Karpas-422 (cell line): Measurements from ENCODE around the gene DENND6A. TPM values are rescaled to one million over a fixed set of nuclear protein-coding genes. Genes with fewer than 3 reads are reported as not detected.

Experiments used
- DNase-seq: peaks from one replicate; pipeline ENCODE4 v3.0.0-alpha.2; 2015
- H2AFZ ChIP-seq: fragments of 200-600 bp; sonication (generic); 2 replicates; pipeline ENCODE4 v1.6.1; 2014; ENCODE audit warnings: antibody characterized with exemption, low read length, mixed read lengths
- H3K27ac ChIP-seq: fragments of 200-600 bp; sonication (generic); 2 replicates; pipeline ENCODE4 v1.5.1; 2014; ENCODE audit warnings: mild to moderate bottlenecking, low read length, moderate library complexity
- H3K27me3 ChIP-seq: fragments of 200-600 bp; sonication (generic); 2 replicates; pipeline ENCODE4 v1.6.1; 2014; ENCODE audit warnings: low read length, mixed read lengths
- H3K36me3 ChIP-seq: fragments of 200-600 bp; sonication (generic); 2 replicates; pipeline ENCODE4 v1.6.1; 2014; ENCODE audit warnings: low read length, mixed read lengths; ENCODE audit not compliant: insufficient read depth
- H3K4me1 ChIP-seq: fragments of 200-600 bp; sonication (generic); 2 replicates; pipeline ENCODE4 v1.6.1; 2014; ENCODE audit warnings: mild to moderate bottlenecking, low read length, mixed read lengths
- H3K4me2 ChIP-seq: fragments of 200-600 bp; sonication (generic); 2 replicates; pipeline ENCODE4 v1.6.1; 2014; ENCODE audit warnings: low read length, low read depth, mild to moderate bottlenecking; ENCODE audit not compliant: poor library complexity, severe bottlenecking
- H3K4me3 ChIP-seq: fragments of 200-600 bp; sonication (generic); 2 replicates; pipeline ENCODE4 v1.5.1; 2014; ENCODE audit warnings: mild to moderate bottlenecking, antibody characterized with exemption, low read length, mixed read lengths
- H3K79me2 ChIP-seq: fragments of 200-600 bp; sonication (generic); 2 replicates; pipeline ENCODE4 v1.6.1; 2014; ENCODE audit warnings: mild to moderate bottlenecking, low read length, mixed read lengths
- H3K9ac ChIP-seq: fragments of 200-600 bp; sonication (generic); 2 replicates; pipeline ENCODE4 v1.6.0; 2014; ENCODE audit warnings: low read length
- H3K9me2 ChIP-seq: fragments of 200-600 bp; sonication (generic), shearing (Covaris generic); replicated peaks from 2 replicates; pipeline ENCODE4 v1.6.0; 2014; ENCODE audit warnings: mild to moderate bottlenecking, low read length, moderate library complexity; ENCODE audit not compliant: insufficient read depth
- H3K9me3 ChIP-seq: fragments of 300-700, 200-600 bp; sonication (generic); 2 replicates; pipeline ENCODE4 v1.6.1; 2014; ENCODE audit warnings: low read length, mixed read lengths
- H4K20me1 ChIP-seq: fragments of 200-600 bp; sonication (generic); 2 replicates; pipeline ENCODE4 v1.6.1; 2014; ENCODE audit warnings: mild to moderate bottlenecking, antibody characterized with exemption, low read length, low read depth; ENCODE audit not compliant: insufficient read depth
- total RNA-seq: library from RNA; depleted of rRNA; stranded (reverse); fragments of >200 nt; shearing (Covaris generic); gene quantifications from 2 replicates; pipeline ENCODE4 v1.2.3, GENCODE V29; 2014; ENCODE audit warnings: low replicate concordance; rRNA removed

The DENND6A gene, protein sequence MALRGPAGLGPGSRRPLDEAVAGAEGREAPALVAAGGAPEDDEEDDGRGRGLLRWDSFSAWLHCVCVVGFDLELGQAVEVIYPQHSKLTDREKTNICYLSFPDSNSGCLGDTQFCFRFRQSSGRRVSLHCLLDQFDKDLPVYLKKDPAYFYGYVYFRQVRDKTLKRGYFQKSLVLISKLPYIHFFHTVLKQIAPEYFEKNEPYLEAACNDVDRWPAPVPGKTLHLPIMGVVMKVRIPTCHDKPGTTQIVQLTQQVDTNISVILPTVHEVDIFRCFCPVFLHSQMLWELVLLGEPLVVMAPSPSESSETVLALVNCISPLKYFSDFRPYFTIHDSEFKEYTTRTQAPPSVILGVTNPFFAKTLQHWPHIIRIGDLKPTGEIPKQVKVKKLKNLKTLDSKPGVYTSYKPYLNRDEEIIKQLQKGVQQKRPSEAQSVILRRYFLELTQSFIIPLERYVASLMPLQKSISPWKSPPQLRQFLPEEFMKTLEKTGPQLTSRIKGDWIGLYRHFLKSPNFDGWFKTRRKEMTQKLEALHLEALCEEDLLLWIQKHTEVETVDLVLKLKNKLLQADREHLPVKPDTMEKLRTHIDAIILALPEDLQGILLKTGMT
- total RNA-seq: 18.5 and 61.4 TPM in 2 replicates

DNA sequence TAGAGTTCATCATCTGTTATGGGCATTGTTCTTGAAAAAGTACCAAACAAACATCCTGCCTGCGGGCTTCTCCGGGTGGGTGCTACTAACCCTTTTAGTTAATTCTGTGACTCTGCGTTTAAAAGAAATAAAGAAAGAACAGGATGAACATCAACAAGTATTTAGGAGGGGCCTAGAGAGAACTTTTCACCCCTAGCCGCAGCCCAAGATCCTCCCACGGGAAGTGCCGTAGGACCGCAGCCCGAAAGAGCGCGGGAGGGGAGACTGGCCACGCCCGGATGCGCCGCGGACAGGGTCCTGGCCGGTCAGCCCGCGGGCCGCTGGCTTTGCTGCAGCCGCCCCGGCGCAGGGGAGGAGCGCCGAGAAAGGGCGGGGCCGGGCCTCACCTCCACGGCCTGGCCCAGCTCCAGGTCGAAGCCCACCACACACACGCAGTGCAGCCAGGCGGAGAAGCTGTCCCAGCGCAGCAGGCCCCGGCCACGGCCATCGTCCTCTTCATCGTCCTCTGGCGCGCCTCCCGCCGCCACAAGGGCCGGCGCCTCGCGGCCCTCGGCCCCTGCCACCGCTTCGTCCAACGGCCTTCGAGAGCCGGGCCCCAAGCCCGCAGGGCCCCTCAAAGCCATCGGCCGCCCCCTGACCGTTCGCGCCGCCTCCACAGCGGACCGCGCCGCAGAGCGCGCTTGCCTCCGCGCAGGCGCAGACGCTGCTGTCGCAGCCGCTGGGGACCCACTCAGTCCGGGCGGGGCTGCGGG is at the start of gene DENND6A:
DENND6A (minus strand) TSS at position 682 of the 752 bp plus-strand sequence; CDS start at position 623, 59 bp downstream.
- Histone ChIP-seq H3K79me2 (peaks cover 53% of the 10 kb centered on the region), H3K36me3 (no peaks in the 10 kb centered on the region), H3K9ac (peak within 1 kb of the TSS; percentile 93), H3K27ac (peak within 1 kb of the TSS; percentile 60), H3K4me3 (peak within 1 kb of the TSS; percentile 78), H3K9me2 (no peaks in the 10 kb centered on the region), H4K20me1 (peaks cover 4% of the 10 kb centered on the region; the same call in 1 of the 2 replicates), H3K9me3 (no peaks in the 10 kb centered on the region), H2AFZ (peak within 1 kb of the TSS; percentile 49; the same call in 1 of the 2 replicates), H3K4me1 (peaks cover 29% of the 10 kb centered on the region), H3K27me3 (no peaks in the 10 kb centered on the region), H3K4me2 (peak within 1 kb of the TSS; percentile 84)
- peak; percentile 98 for DNase-seq

DNA sequence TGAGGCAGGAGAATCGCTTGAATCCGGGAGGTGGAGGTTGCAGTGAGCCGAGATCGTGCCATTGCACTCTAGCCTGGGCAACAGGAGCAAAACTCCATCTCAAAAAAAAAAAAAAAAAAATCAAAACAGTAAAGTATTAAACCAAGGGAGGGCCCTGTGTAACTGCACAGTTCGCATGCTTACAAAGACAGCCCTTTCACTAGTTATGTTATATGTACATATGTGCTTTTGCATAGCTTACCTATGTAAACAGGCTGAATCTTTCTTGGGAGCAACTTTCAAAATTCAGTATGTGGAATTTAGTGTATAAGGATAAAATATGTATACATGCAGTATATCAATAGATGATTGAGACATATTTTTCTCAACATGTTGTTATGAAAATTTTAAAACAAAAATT is 47.1 kb upstream of the DENND6A start:
- Histone ChIP-seq H3K4me2 (no peak overlapping the region), H4K20me1 (no peaks in the 10 kb centered on the region), H3K27me3 (no peaks in the 10 kb centered on the region), H3K9me3 (no peaks in the 10 kb centered on the region), H3K4me3 (no peak overlapping the region), H3K79me2 (no peaks in the 10 kb centered on the region), H3K9ac (no peak overlapping the region), H3K4me1 (no peaks in the 10 kb centered on the region), H3K27ac (no peak overlapping the region), H3K9me2 (no peaks in the 10 kb centered on the region), H3K36me3 (no peaks in the 10 kb centered on the region), H2AFZ (no peak overlapping the region)
- DNase-seq: no peak

DNA sequence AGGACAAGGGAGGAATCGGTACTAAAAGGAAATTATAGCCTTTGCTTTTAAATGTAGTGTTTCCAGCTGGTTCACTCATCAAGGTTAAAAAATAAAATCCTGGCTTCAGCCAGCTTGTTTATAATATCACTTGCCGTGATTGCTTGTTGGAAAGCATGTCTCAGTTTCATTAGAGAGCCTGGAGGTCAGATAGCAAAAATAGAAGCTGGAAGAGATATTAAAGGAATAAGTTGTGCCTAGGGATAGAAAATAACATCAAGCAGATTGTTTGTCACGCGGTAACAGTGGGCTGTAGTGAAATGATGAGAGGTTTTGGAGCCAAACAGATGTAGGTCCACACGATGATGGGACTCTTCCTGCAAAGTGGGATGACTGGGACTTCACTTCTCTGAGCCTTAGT is 45.5 kb upstream of the DENND6A start:
- no peak overlapping the region for H3K9ac ChIP-seq
- no peaks in the 10 kb centered on the region for H3K36me3 ChIP-seq
- H3K27me3 ChIP-seq: no peaks in the 10 kb centered on the region
- H3K9me3 ChIP-seq: no peaks in the 10 kb centered on the region
- H3K27ac ChIP-seq: no peak overlapping the region
- H3K79me2 ChIP-seq: no peaks in the 10 kb centered on the region
- no peak for DNase-seq
- no peaks in the 10 kb centered on the region for H3K4me1 ChIP-seq
- no peak overlapping the region for H3K4me2 ChIP-seq
- H3K9me2 ChIP-seq: no peaks in the 10 kb centered on the region
- no peaks in the 10 kb centered on the region for H4K20me1 ChIP-seq
- H3K4me3 ChIP-seq: no peak overlapping the region
- no peak overlapping the region for H2AFZ ChIP-seq

DNA sequence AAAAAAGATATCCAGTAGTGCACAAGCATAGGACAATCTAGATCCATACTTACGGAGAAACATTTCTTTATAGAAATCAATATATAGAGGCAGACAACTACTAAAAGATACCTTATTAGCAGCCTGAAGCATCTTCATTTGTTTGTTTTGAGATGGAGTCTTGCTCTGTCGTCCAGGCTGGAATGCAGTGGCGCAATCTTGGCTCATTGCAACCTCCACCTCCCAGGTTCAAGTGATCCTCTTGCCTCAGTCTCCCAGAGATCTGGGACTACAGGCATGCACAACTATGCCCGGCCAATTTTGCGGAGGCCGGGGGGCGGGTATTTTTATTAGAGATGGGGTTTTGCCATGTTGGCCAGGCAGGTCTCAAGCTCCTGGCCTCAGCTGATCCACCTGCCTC is 45.0 kb upstream of the DENND6A start:
- no peaks in the 10 kb centered on the region for H3K9me2 ChIP-seq
- H3K4me1 ChIP-seq: no peaks in the 10 kb centered on the region
- no peaks in the 10 kb centered on the region for H3K9me3 ChIP-seq
- H3K27ac ChIP-seq: no peak overlapping the region
- H3K79me2 ChIP-seq: no peaks in the 10 kb centered on the region
- H3K9ac ChIP-seq: no peak overlapping the region
- H3K4me2 ChIP-seq: no peak overlapping the region
- DNase-seq: no peak
- H2AFZ ChIP-seq: no peak overlapping the region
- H3K4me3 ChIP-seq: no peak overlapping the region
- no peaks in the 10 kb centered on the region for H3K27me3 ChIP-seq
- H4K20me1 ChIP-seq: no peaks in the 10 kb centered on the region
- no peaks in the 10 kb centered on the region for H3K36me3 ChIP-seq

DNA sequence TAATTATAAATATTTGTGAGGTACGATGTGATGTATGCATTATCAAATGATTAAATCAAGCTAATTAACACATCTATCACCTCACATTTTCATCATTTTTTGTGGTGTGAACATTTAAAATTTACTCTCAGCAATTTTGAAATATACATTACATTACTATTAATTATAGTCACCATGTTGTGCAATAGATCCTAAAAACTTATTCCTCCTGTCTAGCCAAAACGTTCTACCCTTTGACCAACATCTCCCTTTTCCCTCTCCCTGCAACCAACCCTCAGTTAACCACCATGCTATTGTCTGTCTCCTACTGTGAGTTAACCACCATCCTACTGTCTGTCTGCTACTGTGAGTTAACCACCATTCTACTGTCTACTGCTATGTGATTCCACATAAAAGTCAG is 42.5 kb upstream of the DENND6A start:
- H3K9me3 ChIP-seq: no peaks in the 10 kb centered on the region
- no peaks in the 10 kb centered on the region for H3K9me2 ChIP-seq
- peaks cover 4% of the 10 kb centered on the region; the same call in 1 of the 2 replicates for H3K4me1 ChIP-seq
- no peak overlapping the region for H3K4me2 ChIP-seq
- no peak overlapping the region for H3K27ac ChIP-seq
- H3K4me3 ChIP-seq: no peak overlapping the region
- H2AFZ ChIP-seq: no peak overlapping the region
- DNase-seq: no peak
- H3K36me3 ChIP-seq: no peaks in the 10 kb centered on the region
- H3K9ac ChIP-seq: no peak overlapping the region
- no peaks in the 10 kb centered on the region for H3K27me3 ChIP-seq
- H4K20me1 ChIP-seq: no peaks in the 10 kb centered on the region
- H3K79me2 ChIP-seq: no peaks in the 10 kb centered on the region

DNA sequence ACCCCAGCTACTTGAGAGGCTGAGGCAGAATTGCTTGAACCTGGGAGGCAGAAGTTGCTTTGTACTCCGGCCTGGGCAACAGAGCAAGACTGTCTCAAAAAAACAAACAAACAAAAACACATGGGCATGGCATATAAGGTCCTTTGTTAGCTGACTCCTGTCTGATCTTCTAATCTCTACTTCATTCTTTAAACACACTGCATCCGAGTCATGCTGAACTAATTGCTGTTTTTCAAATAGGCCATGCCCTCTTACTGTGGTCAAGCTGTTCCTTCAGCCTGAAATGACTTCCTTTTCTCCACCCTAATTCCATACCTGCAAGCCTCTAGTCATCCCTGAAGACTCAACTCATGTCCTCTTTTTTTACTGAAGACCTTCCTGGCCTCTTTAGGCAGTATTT is 40.9 kb upstream of the DENND6A start:
- Histone ChIP-seq H3K9me2 (no peaks in the 10 kb centered on the region), H4K20me1 (no peaks in the 10 kb centered on the region), H3K9ac (no peak overlapping the region), H3K27me3 (no peaks in the 10 kb centered on the region), H3K27ac (no peak overlapping the region), H3K79me2 (no peaks in the 10 kb centered on the region), H3K4me3 (no peak overlapping the region), H3K9me3 (no peaks in the 10 kb centered on the region), H3K36me3 (no peaks in the 10 kb centered on the region), H2AFZ (no peak overlapping the region), H3K4me2 (no peak overlapping the region), H3K4me1 (peaks cover 4% of the 10 kb centered on the region; the same call in 1 of the 2 replicates)
- no peak for DNase-seq

DNA sequence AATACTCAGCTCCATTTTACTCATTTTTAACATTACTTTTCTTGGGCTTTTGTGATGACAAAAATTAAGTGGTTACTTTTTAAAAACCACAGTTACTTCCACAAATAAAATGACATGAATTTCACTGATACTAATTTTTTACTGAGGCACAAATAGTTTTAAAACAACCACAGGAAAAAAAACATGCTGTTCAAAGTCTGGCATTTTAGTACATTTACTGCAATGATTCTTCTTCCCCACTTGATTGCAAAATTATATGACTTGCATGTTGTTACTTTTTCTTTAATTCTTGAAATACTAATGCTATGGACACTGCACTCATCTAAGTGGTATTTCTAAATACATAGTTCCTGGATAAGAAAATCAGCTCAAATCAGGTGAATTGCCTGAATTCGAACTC is 38.4 kb upstream of the DENND6A start:
- no peak overlapping the region for H3K9ac ChIP-seq
- H3K79me2 ChIP-seq: no peaks in the 10 kb centered on the region
- H2AFZ ChIP-seq: no peak overlapping the region
- H4K20me1 ChIP-seq: no peaks in the 10 kb centered on the region
- H3K4me1 ChIP-seq: peaks cover 4% of the 10 kb centered on the region; the same call in 1 of the 2 replicates
- H3K9me3 ChIP-seq: no peaks in the 10 kb centered on the region
- DNase-seq: no peak
- no peak overlapping the region for H3K4me3 ChIP-seq
- H3K36me3 ChIP-seq: no peaks in the 10 kb centered on the region
- no peaks in the 10 kb centered on the region for H3K9me2 ChIP-seq
- H3K4me2 ChIP-seq: no peak overlapping the region
- no peak overlapping the region for H3K27ac ChIP-seq
- H3K27me3 ChIP-seq: no peaks in the 10 kb centered on the region

DNA sequence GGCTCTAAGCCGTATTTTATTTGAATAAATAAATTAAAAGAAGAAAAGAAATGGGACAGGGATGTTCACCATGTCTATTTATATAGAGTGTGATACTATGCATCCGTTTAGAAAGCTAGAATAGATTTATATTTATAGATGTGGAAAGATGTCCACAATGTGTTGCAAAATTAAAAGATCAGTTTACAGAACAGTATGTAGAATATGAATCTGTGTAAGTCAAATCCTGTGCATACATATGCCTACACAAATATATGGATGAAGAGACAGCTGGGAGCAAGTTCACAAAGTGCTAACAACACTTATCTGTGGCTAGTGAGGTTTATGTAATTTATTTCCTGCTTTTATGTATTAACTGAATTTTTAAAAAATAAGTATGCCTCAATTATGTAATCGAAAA is 37.8 kb upstream of the DENND6A start:
- no peak for DNase-seq
- H3K27ac ChIP-seq: no peak overlapping the region
- H3K27me3 ChIP-seq: no peaks in the 10 kb centered on the region
- H3K9me2 ChIP-seq: no peaks in the 10 kb centered on the region
- no peak overlapping the region for H2AFZ ChIP-seq
- no peaks in the 10 kb centered on the region for H3K79me2 ChIP-seq
- H3K9me3 ChIP-seq: no peaks in the 10 kb centered on the region
- no peak overlapping the region for H3K9ac ChIP-seq
- H3K36me3 ChIP-seq: no peaks in the 10 kb centered on the region
- peaks cover 4% of the 10 kb centered on the region; the same call in 1 of the 2 replicates for H3K4me1 ChIP-seq
- H4K20me1 ChIP-seq: no peaks in the 10 kb centered on the region
- no peak overlapping the region for H3K4me2 ChIP-seq
- H3K4me3 ChIP-seq: no peak overlapping the region
